VCaP (cell line): ENCODE data around the gene MAP4K3.

Source experiments
- H3K27ac ChIP-seq: fragments of 450-650 bp; 2 replicates; pipeline ENCODE4 v1.5.1; 2017
- CTCF ChIP-seq: fragments of 450-650 bp; conservative IDR thresholded peaks from 2 replicates; pipeline ENCODE4 v1.5.1; 2017; ENCODE audit warnings: mild to moderate bottlenecking, moderate library complexity

MAP4K3 gene

GRCh38 chr2:39432701-39433100 lies 4.4 kb downstream of the MAP4K3 start:
- 0 out of 2 replicates have a peak overlapping the region, but pooled peaks have one; percentile 32 for H3K27ac ChIP-seq
- no peak for TF ChIP-seq CTCF

GRCh38 chr2:39431592-39432316 lies 5.3 kb downstream of the MAP4K3 start:
- peak overlapping the region; percentile 32 for H3K27ac ChIP-seq
- no peak for TF ChIP-seq CTCF

- H3K27ac ChIP-seq: no peak overlapping the region
- TF ChIP-seq CTCF: no peak
Measured at GRCh38 chr2:39429746-39430145, 7.3 kb downstream of the MAP4K3 start.

- peak overlapping the region; percentile 31 for H3K27ac ChIP-seq
- no peak for TF ChIP-seq CTCF
Measured at GRCh38 chr2:39424951-39425350, 12.1 kb downstream of the MAP4K3 start.

- no peak for TF ChIP-seq CTCF
- no peak overlapping the region for H3K27ac ChIP-seq
Measured at GRCh38 chr2:39422700-39423099, 14.4 kb downstream of the MAP4K3 start.

GRCh38 chr2:39421354-39421753 lies 15.7 kb downstream of the MAP4K3 start:
- no peak for TF ChIP-seq CTCF
- no peak overlapping the region for H3K27ac ChIP-seq

GRCh38 chr2:39419282-39420223 lies 17.5 kb downstream of the MAP4K3 start:
- H3K27ac ChIP-seq: no peak overlapping the region
- TF ChIP-seq CTCF: no peak
